Measurements from ENCODE around the gene CARD11.

Gene CARD11

GRCh38 chr7:2866601-2867000, 177.1 kb downstream of the CARD11 start:
- no peak for DNase-seq

GRCh38 chr7:2864999-2865670, 178.5 kb downstream of the CARD11 start:
- peak; percentile 45 for DNase-seq

GRCh38 chr7:2864204-2864985, 179.3 kb downstream of the CARD11 start:
- no peak for DNase-seq

- DNase-seq, result no peak
Observed at GRCh38 chr7:2863461-2864066, 180.1 kb downstream of the CARD11 start.

GRCh38 chr7:2862831-2863361, 180.8 kb downstream of the CARD11 start:
- DNase-seq, result no peak

GRCh38 chr7:2861509-2861908, 182.2 kb downstream of the CARD11 start:
- DNase-seq, result no peak

- DNase-seq, result no peak
Observed at GRCh38 chr7:2860627-2861133, 183.0 kb downstream of the CARD11 start.

- no peak for DNase-seq
Observed at GRCh38 chr7:2859952-2860351, 183.7 kb downstream of the CARD11 start.

- DNase-seq, result no peak
Observed at GRCh38 chr7:2858621-2859020, 185.0 kb downstream of the CARD11 start.

- DNase-seq, result peak; percentile 17
Observed at GRCh38 chr7:2856388-2857169, 187.1 kb downstream of the CARD11 start.
